Osteocyte (in vitro differentiated cells): ENCODE results near the gene ZNRF1. TPM values are rescaled to one million over a fixed set of nuclear protein-coding genes. Genes with fewer than 3 reads are reported as not detected.

ENCODE experiments used
- DNase-seq: peaks from one replicate; pipeline ENCODE4 v3.0.0; 2021; ENCODE audit warnings: mixed read lengths; ENCODE audit not compliant: unreplicated experiment; ENCODE audit errors: extremely low spot score
- H3K27ac Mint-ChIP-seq: one replicate; pipeline ENCODE4 v1.8.0; 2021; ENCODE audit warnings: mild to moderate bottlenecking, mixed read lengths; ENCODE audit not compliant: unreplicated experiment
- H3K27me3 Mint-ChIP-seq: one replicate; pipeline ENCODE4 v1.8.0; 2021; ENCODE audit warnings: mixed read lengths; ENCODE audit not compliant: unreplicated experiment
- H3K36me3 Mint-ChIP-seq: one replicate; pipeline ENCODE4 v1.8.0; 2021; ENCODE audit warnings: mixed read lengths; ENCODE audit not compliant: unreplicated experiment
- H3K4me1 Mint-ChIP-seq: one replicate; pipeline ENCODE4 v1.8.0; 2021; ENCODE audit warnings: mixed read lengths; ENCODE audit not compliant: unreplicated experiment
- H3K4me3 Mint-ChIP-seq: one replicate; pipeline ENCODE4 v1.8.0; 2021; ENCODE audit warnings: mild to moderate bottlenecking, moderate library complexity, mixed read lengths; ENCODE audit not compliant: unreplicated experiment
- H3K9me3 Mint-ChIP-seq: one replicate; pipeline ENCODE4 v1.8.0; 2021; ENCODE audit warnings: mixed read lengths; ENCODE audit not compliant: unreplicated experiment
- total RNA-seq: library from RNA; stranded (reverse); gene quantifications from 2 replicates; pipeline ENCODE4 v1.2.1, GENCODE V29; 2021
- TF ChIP-seq, protein P1 (sequence below): fragments of 200-600 bp; sonication (generic); IDR thresholded peaks from 2 replicates; pipeline ENCODE4 v1.5.0; 2021; ENCODE audit warnings: antibody characterized with exemption, mild to moderate bottlenecking, moderate library complexity

ZNRF1 gene
- total RNA-seq, 1 donor from 2014 or later: 32.1 TPM

- TF ChIP-seq, protein P1, sequence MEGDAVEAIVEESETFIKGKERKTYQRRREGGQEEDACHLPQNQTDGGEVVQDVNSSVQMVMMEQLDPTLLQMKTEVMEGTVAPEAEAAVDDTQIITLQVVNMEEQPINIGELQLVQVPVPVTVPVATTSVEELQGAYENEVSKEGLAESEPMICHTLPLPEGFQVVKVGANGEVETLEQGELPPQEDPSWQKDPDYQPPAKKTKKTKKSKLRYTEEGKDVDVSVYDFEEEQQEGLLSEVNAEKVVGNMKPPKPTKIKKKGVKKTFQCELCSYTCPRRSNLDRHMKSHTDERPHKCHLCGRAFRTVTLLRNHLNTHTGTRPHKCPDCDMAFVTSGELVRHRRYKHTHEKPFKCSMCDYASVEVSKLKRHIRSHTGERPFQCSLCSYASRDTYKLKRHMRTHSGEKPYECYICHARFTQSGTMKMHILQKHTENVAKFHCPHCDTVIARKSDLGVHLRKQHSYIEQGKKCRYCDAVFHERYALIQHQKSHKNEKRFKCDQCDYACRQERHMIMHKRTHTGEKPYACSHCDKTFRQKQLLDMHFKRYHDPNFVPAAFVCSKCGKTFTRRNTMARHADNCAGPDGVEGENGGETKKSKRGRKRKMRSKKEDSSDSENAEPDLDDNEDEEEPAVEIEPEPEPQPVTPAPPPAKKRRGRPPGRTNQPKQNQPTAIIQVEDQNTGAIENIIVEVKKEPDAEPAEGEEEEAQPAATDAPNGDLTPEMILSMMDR: no peak
- peaks cover 4% of the 10 kb centered on the region for H3K36me3 Mint-ChIP-seq
- H3K27ac Mint-ChIP-seq: no peak overlapping the region
- H3K27me3 Mint-ChIP-seq: no peaks in the 10 kb centered on the region
- H3K9me3 Mint-ChIP-seq: peaks cover 4% of the 10 kb centered on the region
- H3K4me1 Mint-ChIP-seq: peaks cover 22% of the 10 kb centered on the region
- DNase-seq: no peak
- no peak overlapping the region for H3K4me3 Mint-ChIP-seq
Observed at GRCh38 chr16:75058806-75059205, 60.0 kb downstream of the ZNRF1 start.

DNA sequence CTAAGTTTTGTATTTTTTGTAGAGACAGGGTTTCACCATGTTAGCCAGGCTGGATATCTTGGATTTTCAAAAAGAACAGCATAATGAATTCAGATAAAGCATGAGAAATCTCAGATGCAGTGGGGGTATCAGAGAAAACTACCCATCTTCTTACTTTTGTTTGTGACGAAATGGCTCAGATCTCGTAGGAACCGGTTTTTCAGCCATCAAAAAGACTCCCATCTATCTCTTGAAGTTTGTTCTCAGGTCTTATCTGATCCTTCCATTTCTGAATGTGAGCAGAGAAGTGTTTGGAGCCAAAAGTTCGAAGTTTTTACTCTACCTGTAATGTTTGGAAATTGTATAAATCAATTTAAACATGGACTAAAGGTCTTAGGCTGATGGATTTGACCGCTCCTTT lies 60.6 kb downstream of the ZNRF1 start:
- H3K4me3 Mint-ChIP-seq: no peak overlapping the region
- no peaks in the 10 kb centered on the region for H3K27me3 Mint-ChIP-seq
- TF ChIP-seq, protein P1: no peak
- H3K36me3 Mint-ChIP-seq: peaks cover 4% of the 10 kb centered on the region
- peaks cover 4% of the 10 kb centered on the region for H3K9me3 Mint-ChIP-seq
- no peak overlapping the region for H3K27ac Mint-ChIP-seq
- peaks cover 16% of the 10 kb centered on the region for H3K4me1 Mint-ChIP-seq
- no peak for DNase-seq

DNA sequence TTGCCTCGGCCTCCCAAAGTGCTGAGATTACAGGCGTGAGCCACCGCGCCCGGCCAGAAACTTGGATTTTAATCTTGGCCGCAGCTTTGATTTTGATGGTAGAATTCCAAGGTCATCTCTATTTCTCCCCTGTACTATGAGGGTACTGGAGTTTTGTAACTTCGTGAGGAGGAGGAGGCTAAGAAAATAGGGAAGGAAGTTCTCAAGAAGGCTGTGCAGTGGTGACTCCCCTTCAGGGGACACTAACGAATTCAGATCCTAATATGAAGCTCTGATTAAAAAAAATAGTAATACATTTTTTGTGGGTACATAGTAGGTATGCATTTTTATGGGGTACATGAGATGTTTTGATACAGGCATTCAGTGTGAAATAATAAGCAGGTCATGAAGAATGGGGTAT lies 61.9 kb downstream of the ZNRF1 start:
- no peak overlapping the region for H3K27ac Mint-ChIP-seq
- H3K4me3 Mint-ChIP-seq: no peak overlapping the region

DNA sequence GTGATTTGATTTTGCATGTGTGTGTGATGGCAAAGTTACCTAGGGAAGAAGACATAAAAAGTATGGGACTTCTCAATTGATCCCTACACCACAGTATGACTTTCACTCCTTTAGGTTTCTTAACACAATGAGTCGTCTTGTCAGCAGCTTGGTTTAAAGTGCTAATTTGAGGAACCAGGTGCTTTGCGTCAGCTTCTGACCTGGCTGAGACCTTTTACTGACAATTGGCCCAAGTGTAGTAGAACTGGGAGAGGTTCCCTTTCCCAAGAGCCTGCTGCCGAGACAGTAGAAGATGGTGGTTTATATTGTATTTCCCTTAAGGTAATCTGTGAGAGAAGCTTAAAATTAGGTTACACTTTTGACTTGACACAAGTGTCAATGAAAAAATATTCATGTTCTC lies 62.8 kb downstream of the ZNRF1 start:
- Mint-ChIP-seq H3K36me3 (no peaks in the 10 kb centered on the region), H3K9me3 (no peaks in the 10 kb centered on the region), H3K4me3 (no peak overlapping the region), H3K4me1 (peaks cover 10% of the 10 kb centered on the region), H3K27me3 (no peaks in the 10 kb centered on the region), H3K27ac (no peak overlapping the region)
- TF ChIP-seq, protein P1: no peak
- no peak for DNase-seq

More for the DNA sequence above, 61.9 kb downstream of the ZNRF1 start:
- Mint-ChIP-seq H3K9me3 (peaks cover 4% of the 10 kb centered on the region), H3K4me1 (peaks cover 12% of the 10 kb centered on the region), H3K27me3 (no peaks in the 10 kb centered on the region), H3K36me3 (peaks cover 4% of the 10 kb centered on the region)
- TF ChIP-seq, protein P1: no peak
- no peak for DNase-seq

- H3K36me3 Mint-ChIP-seq: no peaks in the 10 kb centered on the region
- no peaks in the 10 kb centered on the region for H3K27me3 Mint-ChIP-seq
- peaks cover 10% of the 10 kb centered on the region for H3K4me1 Mint-ChIP-seq
- H3K4me3 Mint-ChIP-seq: no peak overlapping the region
- TF ChIP-seq, protein P1: no peak
- no peaks in the 10 kb centered on the region for H3K9me3 Mint-ChIP-seq
- no peak for DNase-seq
- H3K27ac Mint-ChIP-seq: peak overlapping the region; percentile 71
Observed at GRCh38 chr16:75062135-75062975, 63.5 kb downstream of the ZNRF1 start.
